Measurements from ENCODE around the gene ABLIM1. TPM values are rescaled to one million over a fixed set of nuclear protein-coding genes. Genes with fewer than 3 reads are reported as not detected.

ABLIM1 gene
- polyA plus RNA-seq, 1 donor from 2014 or later: 10.1 TPM

DNA sequence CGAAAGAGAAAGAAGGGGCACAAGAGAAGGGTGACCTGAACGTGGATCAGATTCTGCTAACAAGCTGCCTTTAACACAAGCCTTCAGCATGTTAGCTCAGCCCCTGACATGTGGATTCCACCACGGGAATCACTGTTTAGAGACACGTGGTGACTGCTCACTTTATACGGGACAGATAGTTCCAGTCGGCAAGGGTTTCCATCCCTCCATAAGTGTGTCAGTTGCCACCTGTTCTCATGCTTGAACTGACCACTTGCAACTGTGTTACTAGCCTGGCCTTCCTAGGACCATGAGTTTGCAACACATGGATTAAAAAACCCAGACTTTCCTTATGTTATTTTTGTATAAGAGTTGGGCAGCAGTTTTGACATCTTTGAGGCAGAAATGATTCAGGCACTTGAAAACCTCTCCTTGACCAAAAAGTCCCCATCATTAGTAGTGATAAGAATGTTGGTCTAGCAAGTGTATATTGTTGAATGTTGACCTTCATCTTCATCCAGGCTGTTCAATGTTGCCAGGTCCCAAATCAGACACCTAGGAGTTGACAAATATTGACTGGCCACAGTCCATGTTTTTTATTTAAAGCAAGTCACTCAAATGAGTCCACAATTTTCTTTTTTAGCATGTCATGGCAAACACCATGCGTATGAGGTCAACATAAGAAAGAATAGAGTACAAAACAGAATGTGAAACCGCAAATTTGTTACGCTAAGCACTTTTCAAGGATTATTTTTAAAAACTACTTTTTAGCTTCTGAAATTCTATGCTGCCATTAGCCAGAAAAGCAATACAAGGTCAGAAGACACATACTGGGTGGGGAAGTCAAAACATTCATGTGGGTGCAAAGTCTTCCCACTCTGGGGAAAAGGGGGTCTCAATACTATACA lies 101.6 kb downstream of the ABLIM1 start:
- Histone ChIP-seq H2AFZ (ENCODE audit: low read depth, low read length) (no peak overlapping the region), H3K27ac (ENCODE audit: low read length) (no peak overlapping the region), H3F3A (ENCODE audit: insufficient read depth, low read length, poor library complexity, severe bottlenecking) (no peaks in the 10 kb centered on the region), H3K9me2 (ENCODE audit: insufficient read depth, low read length) (no peaks in the 10 kb centered on the region), H3K79me2 (replicated peaks; ENCODE audit: insufficient read depth, low read length) (no peaks in the 10 kb centered on the region), H3K27me3 (ENCODE audit: insufficient read depth, low read depth, low read length) (no peaks in the 10 kb centered on the region), H4K20me1 (ENCODE audit: insufficient read depth) (no peaks in the 10 kb centered on the region), H3K36me3 (ENCODE audit: insufficient read depth, low read length) (no peaks in the 10 kb centered on the region), H3K4me3 (ENCODE audit: low read length) (no peak overlapping the region), H3K4me2 (ENCODE audit: low read length) (no peak overlapping the region), H3K9me3 (ENCODE audit: low read length) (no peaks in the 10 kb centered on the region), H3K9ac (ENCODE audit: low read length) (no peak overlapping the region)
- TF ChIP-seq TAF1 (IDR thresholded peaks at IDR 0.05; ENCODE audit: low read depth): no peak
- TF ChIP-seq EP300 (conservative IDR thresholded peaks at IDR 0.05; ENCODE audit: poor library complexity, severe bottlenecking): no peak
- TF ChIP-seq EZH2 (IDR thresholded peaks at IDR 0.05; ENCODE audit: borderline replicate concordance, insufficient read depth, low read length, poor library complexity, severe bottlenecking): no peak
- TF ChIP-seq CTCF (IDR thresholded peaks at IDR 0.05; ENCODE audit: poor library complexity, severe bottlenecking): no peak
- no peak for TF ChIP-seq MXI1 (conservative IDR thresholded peaks at IDR 0.05; ENCODE audit: poor library complexity, severe bottlenecking)
- TF ChIP-seq POLR2AphosphoS5 (IDR thresholded peaks at IDR 0.05): no peak
- TF ChIP-seq REST (IDR thresholded peaks at IDR 0.05; ENCODE audit: borderline replicate concordance): no peak
- no peak for TF ChIP-seq SMC3 (conservative IDR thresholded peaks at IDR 0.05; ENCODE audit: poor library complexity)
- no peak for TF ChIP-seq RAD21 (conservative IDR thresholded peaks at IDR 0.05)

DNA sequence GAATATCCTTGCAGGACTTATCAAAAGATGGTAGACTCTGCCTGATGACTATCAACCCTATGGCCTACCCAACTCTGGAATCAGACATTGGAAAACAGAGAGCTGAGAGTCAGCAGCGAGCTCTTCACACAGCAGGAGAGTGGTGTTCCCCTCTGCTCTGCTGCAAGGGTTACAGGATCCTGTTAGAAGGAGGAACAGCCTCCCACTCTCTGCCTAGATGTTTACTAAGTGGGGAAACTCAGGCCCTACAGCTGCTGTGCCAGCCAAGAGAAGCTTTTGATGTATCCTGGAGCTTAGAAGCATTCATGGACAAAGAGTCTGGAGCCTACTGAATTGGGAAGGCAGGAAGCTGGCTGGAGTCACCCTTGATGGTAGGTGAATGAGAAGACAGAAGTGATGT lies 104.6 kb downstream of the ABLIM1 start:
- Histone ChIP-seq H2AFZ (ENCODE audit: low read depth, low read length) (no peak overlapping the region), H3K9me3 (ENCODE audit: low read length) (no peaks in the 10 kb centered on the region), H4K20me1 (ENCODE audit: insufficient read depth) (no peaks in the 10 kb centered on the region), H3F3A (ENCODE audit: insufficient read depth, low read length, poor library complexity, severe bottlenecking) (no peaks in the 10 kb centered on the region), H3K27ac (ENCODE audit: low read length) (no peak overlapping the region), H3K9me2 (ENCODE audit: insufficient read depth, low read length) (no peaks in the 10 kb centered on the region), H3K9ac (ENCODE audit: low read length) (no peak overlapping the region), H3K79me2 (replicated peaks; ENCODE audit: insufficient read depth, low read length) (no peaks in the 10 kb centered on the region), H3K4me3 (ENCODE audit: low read length) (no peak overlapping the region), H3K27me3 (ENCODE audit: insufficient read depth, low read depth, low read length) (no peaks in the 10 kb centered on the region), H3K4me2 (ENCODE audit: low read length) (no peak overlapping the region), H3K36me3 (ENCODE audit: insufficient read depth, low read length) (no peaks in the 10 kb centered on the region)
- TF ChIP-seq EP300 (conservative IDR thresholded peaks at IDR 0.05; ENCODE audit: poor library complexity, severe bottlenecking): no peak
- no peak for TF ChIP-seq REST (IDR thresholded peaks at IDR 0.05; ENCODE audit: borderline replicate concordance)
